Measurements from ENCODE around the gene BFSP1.

Gene BFSP1

GRCh38 chr20:17533396-17533795, 2.2 kb upstream of the BFSP1 start:
- TF ChIP-seq CTCF (IDR thresholded peaks at IDR 0.05), result no peak
- DNase-seq (ENCODE audit: low spot score), result no peak
- Histone ChIP-seq H3K4me3 (no peak overlapping the region), H3K27ac (no peak overlapping the region)

DNA sequence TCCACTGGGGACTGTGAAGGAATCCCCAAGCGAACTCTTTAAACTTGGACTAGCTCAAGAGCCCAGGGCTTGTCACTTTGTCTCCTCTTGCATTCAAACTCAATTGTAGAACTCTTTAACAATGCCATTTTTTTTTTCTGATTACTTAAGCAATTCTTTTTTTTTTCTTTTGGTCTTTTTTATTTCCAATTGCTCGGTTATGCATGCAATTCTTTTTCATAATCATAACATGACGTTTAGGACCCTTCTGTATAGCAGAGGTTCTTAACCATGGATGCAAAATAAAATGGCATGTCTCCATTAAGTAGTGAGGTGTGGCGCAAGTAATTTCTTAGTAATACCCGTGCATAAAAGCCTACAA, 466 bp upstream of the BFSP1 start:
- DNase-seq (ENCODE audit: low spot score), result no peak
- H3K27ac ChIP-seq, result peak overlapping the region in 1 of 2 donors; percentile 53
- TF ChIP-seq CTCF (IDR thresholded peaks at IDR 0.05), result no peak
- peak overlapping the region; percentile 72 for H3K4me3 ChIP-seq

GRCh38 chr20:17530153-17530552, 1.0 kb downstream of the BFSP1 start:
- no peak for DNase-seq (ENCODE audit: low spot score)
- H3K27ac ChIP-seq, result no peak overlapping the region
- TF ChIP-seq CTCF (IDR thresholded peaks at IDR 0.05), result no peak
- no peak overlapping the region for H3K4me3 ChIP-seq

GRCh38 chr20:17529586-17529985, 1.6 kb downstream of the BFSP1 start:
- Histone ChIP-seq H3K27ac (no peak overlapping the region), H3K4me3 (no peak overlapping the region)
- no peak for TF ChIP-seq CTCF (IDR thresholded peaks at IDR 0.05)
- no peak for DNase-seq (ENCODE audit: low spot score)

GRCh38 chr20:17525650-17526049, 5.5 kb downstream of the BFSP1 start:
- Histone ChIP-seq H3K4me3 (no peak overlapping the region), H3K27ac (no peak overlapping the region)
- no peak for DNase-seq (ENCODE audit: low spot score)
- TF ChIP-seq CTCF (IDR thresholded peaks at IDR 0.05), result no peak

- no peak for DNase-seq (ENCODE audit: low spot score)
- no peak for TF ChIP-seq CTCF (IDR thresholded peaks at IDR 0.05)
- Histone ChIP-seq H3K27ac (no peak overlapping the region), H3K4me3 (no peak overlapping the region)
Observed at GRCh38 chr20:17525132-17525531, 6.0 kb downstream of the BFSP1 start.

GRCh38 chr20:17524560-17524959, 6.6 kb downstream of the BFSP1 start:
- H3K4me3 ChIP-seq, result no peak overlapping the region
- DNase-seq (ENCODE audit: low spot score), result no peak
- no peak overlapping the region for H3K27ac ChIP-seq
- no peak for TF ChIP-seq CTCF (IDR thresholded peaks at IDR 0.05)
